Measurements from ENCODE around the gene GAGE12G. TPM values are rescaled to one million over a fixed set of nuclear protein-coding genes. Genes with fewer than 3 reads are reported as not detected.

GAGE12G gene
- total RNA-seq, 1 donor from 2014 or later = not detected

DNA sequence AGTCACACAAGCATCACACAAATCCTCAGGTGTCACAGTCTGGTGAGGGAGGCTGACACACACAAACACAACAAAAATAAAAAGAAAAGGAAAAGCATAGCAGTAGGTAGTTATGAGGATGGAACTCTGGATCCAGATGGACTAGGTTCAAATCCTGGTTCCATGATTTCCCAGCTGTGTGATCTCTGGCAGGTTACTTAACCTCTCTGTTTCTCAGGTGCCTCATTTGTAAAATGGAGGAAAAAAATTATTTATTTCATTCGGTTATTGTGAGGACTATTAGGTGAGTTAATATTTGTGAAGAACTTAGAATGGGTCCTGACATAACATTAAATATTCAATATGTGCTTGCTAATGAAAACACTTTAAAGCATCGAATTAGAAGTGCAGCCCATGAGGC lies 48.4 kb downstream of the GAGE12G start:
- DNase-seq (ENCODE audit: low read depth) = no peak
- no peak overlapping the region for H3K4me3 ChIP-seq (ENCODE audit: low read depth, low read length)
- TF ChIP-seq, protein P1, sequence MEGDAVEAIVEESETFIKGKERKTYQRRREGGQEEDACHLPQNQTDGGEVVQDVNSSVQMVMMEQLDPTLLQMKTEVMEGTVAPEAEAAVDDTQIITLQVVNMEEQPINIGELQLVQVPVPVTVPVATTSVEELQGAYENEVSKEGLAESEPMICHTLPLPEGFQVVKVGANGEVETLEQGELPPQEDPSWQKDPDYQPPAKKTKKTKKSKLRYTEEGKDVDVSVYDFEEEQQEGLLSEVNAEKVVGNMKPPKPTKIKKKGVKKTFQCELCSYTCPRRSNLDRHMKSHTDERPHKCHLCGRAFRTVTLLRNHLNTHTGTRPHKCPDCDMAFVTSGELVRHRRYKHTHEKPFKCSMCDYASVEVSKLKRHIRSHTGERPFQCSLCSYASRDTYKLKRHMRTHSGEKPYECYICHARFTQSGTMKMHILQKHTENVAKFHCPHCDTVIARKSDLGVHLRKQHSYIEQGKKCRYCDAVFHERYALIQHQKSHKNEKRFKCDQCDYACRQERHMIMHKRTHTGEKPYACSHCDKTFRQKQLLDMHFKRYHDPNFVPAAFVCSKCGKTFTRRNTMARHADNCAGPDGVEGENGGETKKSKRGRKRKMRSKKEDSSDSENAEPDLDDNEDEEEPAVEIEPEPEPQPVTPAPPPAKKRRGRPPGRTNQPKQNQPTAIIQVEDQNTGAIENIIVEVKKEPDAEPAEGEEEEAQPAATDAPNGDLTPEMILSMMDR (conservative IDR thresholded peaks at IDR 0.05; ENCODE audit: low read depth, low read length) = no peak

Other genes with a start within 250 kb of the GAGE12G start
- not detected in 2 replicates for gene GAGE12J, start 248.4 kb upstream of the GAGE12G start, total RNA-seq
- gene GAGE13, start 238.8 kb upstream of the GAGE12G start, total RNA-seq = not detected in 2 replicates
- not detected in 2 replicates for gene GAGE12C, start 38.2 kb upstream of the GAGE12G start, total RNA-seq
- gene GAGE12D, start 28.7 kb upstream of the GAGE12G start, total RNA-seq = not detected in 2 replicates
- not detected in 2 replicates for gene GAGE12E, start 19.1 kb upstream of the GAGE12G start, total RNA-seq
- gene GAGE12F, start 9.6 kb upstream of the GAGE12G start, total RNA-seq = not detected in 2 replicates
- gene GAGE12H, start 9.5 kb downstream of the GAGE12G start, total RNA-seq = not detected in 2 replicates
- not detected in 2 replicates for gene GAGE2A, start 19.1 kb downstream of the GAGE12G start, total RNA-seq
- not detected in 2 replicates for gene GAGE1, start 28.6 kb downstream of the GAGE12G start, total RNA-seq
- gene PAGE1, start 125.6 kb downstream of the GAGE12G start, total RNA-seq = not detected in 2 replicates

Measured in epithelial cell of proximal tubule (primary cell).